MM.1S (cell line): ENCODE measurements around the gene FSIP1.

ENCODE experiments used
- CTCF ChIP-seq: fragments of 300-600 bp; sonication (generic); IDR thresholded peaks from 2 replicates; pipeline ENCODE4 v1.5.1; 2016; ENCODE audit warnings: antibody characterized with exemption, low read length, mixed read lengths
- EZH2 ChIP-seq: fragments of 300-600 bp; sonication (generic); optimal IDR thresholded peaks from 2 replicates; pipeline ENCODE3; 2017; ENCODE audit warnings: low read depth, mild to moderate bottlenecking, antibody characterized with exemption, low read length, mixed read lengths
- EZH2phosphoT487 ChIP-seq: fragments of 300-600 bp; sonication (generic); IDR thresholded peaks from 2 replicates; pipeline ENCODE4 v1.6.1; 2018; ENCODE audit warnings: antibody characterized with exemption, low read length

- TF ChIP-seq CTCF (no peak), EZH2 (no peak), EZH2phosphoT487 (no peak)
Observed at GRCh38 chr15:39658740-39659139, 123.9 kb downstream of the FSIP1 start.
